GM12864 (cell line): ENCODE results near the gene PLXNC1.

ENCODE experiments used
- DNase-seq: peaks from one replicate; pipeline ENCODE4 v3.0.0-alpha.2; 2011; ENCODE audit warnings: low read depth
- H3K4me3 ChIP-seq: 2 replicates; pipeline ENCODE4 v1.5.1; 2011; ENCODE audit warnings: mild to moderate bottlenecking, low read depth, low read length, control low read depth
- TF ChIP-seq, protein P1 (sequence below): IDR thresholded peaks from 2 replicates; pipeline ENCODE4 v1.5.1; 2011; ENCODE audit warnings: low read depth, mild to moderate bottlenecking, moderate library complexity, low read length, control low read depth, inconsistent platforms; ENCODE audit errors: missing control alignments

PLXNC1 gene

DNA sequence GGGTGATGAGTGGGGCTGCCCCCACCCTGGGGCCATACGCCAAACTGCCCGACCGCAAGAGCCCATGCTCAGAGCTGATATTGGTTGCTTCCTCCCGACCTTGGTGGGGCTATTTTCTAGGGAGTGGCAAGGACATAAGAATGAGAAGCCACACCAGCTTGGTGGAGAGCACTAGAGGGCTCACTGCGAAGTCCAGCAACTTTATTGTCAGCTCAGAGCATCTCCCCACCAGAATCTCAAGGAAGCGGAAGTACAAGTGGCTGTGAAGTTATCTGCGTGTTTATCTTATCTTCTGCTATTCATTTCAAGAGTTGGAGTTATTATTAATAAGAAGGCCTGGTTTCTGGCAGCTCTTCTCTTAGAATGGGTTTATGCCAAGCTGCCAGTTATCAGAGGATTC, 4.9 kb upstream of the PLXNC1 start:
- TF ChIP-seq, protein P1, sequence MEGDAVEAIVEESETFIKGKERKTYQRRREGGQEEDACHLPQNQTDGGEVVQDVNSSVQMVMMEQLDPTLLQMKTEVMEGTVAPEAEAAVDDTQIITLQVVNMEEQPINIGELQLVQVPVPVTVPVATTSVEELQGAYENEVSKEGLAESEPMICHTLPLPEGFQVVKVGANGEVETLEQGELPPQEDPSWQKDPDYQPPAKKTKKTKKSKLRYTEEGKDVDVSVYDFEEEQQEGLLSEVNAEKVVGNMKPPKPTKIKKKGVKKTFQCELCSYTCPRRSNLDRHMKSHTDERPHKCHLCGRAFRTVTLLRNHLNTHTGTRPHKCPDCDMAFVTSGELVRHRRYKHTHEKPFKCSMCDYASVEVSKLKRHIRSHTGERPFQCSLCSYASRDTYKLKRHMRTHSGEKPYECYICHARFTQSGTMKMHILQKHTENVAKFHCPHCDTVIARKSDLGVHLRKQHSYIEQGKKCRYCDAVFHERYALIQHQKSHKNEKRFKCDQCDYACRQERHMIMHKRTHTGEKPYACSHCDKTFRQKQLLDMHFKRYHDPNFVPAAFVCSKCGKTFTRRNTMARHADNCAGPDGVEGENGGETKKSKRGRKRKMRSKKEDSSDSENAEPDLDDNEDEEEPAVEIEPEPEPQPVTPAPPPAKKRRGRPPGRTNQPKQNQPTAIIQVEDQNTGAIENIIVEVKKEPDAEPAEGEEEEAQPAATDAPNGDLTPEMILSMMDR = no peak
- H3K4me3 ChIP-seq = no peak overlapping the region
- no peak for DNase-seq

DNA sequence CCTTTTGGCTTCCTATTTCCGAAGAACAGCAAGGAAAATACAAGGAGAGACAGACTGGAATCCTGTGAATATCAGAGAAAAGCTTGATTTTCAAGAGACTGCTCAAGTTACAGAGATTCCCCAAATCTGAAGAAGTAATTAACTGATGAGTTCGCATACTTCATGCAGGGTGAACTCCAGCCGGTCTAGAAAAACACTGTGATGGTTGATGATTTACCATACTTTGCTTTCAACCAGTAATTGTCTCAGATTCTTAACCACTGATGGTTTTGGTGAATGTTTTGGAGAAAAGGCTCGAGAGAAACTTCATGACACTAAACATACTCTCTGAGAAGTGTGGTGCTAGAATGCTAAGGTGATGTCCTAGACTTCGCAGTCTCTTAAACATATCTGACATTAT, 4.4 kb upstream of the PLXNC1 start:
- TF ChIP-seq, protein P1 = no peak
- no peak for DNase-seq
- no peak overlapping the region for H3K4me3 ChIP-seq

DNA sequence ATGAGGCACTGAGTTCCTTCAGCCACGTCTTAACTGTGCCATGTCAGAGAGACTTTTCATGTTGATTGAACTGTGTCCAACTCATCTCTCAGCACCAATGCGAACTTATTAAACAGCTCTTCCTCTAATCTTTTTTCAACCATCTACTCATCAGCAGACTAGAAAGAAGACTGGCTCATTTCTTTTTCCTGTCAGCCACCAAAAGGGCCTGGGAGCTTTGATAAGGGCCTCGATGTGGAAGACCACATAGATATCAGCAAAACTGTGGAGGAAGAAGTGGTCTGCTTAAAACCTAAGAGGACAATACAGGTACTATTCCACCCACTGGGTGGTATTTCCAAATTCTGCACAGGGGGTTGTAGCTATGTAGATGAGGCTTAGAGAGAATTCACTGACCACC, 3.6 kb upstream of the PLXNC1 start:
- no peak overlapping the region for H3K4me3 ChIP-seq
- no peak for DNase-seq
- TF ChIP-seq, protein P1 = no peak

DNA sequence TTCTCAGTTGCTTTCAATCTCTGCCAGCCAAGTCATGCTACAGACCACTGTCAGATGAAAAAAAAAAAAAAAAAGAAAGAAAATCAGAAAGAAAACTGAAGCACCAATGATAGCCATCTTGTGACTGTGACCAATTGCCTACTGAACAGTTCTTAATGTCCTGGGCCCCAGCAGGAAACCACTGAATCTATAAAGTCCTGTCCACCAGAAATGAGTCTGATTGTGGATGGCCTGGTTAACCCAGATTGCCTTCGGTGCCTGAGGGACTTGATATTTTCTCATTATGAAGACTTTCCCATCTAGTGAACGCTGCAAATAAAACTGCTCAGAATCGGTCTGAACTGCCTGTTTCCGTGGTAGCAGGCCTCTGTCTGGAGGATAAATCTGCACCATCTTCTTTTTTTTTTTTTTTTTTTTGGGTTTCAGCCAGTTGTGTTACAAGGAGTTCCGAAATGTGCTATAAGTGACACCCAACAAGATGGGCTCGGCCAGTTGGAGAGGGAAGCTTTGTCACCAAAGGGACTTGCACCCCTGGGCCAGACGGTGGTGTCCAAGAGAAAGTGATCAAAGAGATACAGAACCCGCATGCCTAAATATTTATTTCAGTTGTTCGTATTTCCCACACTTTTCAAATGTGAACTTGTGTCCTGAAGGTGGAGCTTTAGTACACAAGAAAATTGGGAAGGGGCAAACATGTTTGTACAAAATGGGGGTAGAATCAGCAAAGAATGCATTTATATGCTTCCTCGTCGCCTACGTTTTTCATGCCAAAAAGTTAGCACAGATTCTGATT, 3.0 kb upstream of the PLXNC1 start:
- TF ChIP-seq, protein P1 = peak; percentile 7
- H3K4me3 ChIP-seq = no peak overlapping the region
- no peak for DNase-seq

DNA sequence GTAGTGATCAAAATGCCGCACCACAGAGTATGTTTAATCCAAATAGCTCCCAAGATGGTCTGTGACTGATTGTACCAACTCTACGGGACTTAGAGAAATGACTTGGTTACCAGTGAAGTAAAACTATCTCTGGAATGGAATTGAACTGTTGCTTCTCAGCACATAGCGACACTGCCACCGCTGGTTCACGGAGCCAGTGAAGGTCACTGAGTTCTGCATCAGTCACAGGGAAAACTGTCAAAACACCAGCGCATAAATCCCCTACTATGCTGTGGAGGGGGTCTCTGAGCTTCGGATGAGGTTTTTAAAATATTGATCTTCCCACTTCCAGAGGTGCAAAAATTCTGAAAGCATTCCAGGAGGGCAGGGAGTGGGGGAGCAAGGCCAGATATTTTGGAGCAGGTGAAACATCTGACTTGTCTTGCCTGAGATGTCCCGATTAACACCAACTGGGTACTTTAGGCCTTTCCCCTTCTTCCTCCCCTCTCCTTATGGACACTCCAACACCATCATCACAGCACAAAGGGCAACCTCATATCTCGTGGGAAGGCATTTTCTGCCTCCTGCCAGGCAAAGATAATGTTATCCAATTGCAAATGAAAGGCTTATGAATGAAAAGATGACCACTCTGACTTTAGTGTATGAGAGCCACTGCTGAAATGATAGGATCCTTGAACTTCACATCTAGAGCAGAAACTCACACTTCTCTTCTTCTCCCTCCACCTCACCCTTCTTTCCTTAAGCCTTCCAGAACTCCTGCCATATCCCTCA, 2.0 kb upstream of the PLXNC1 start:
- H3K4me3 ChIP-seq = no peak overlapping the region
- DNase-seq = no peak
- TF ChIP-seq, protein P1 = no peak

DNA sequence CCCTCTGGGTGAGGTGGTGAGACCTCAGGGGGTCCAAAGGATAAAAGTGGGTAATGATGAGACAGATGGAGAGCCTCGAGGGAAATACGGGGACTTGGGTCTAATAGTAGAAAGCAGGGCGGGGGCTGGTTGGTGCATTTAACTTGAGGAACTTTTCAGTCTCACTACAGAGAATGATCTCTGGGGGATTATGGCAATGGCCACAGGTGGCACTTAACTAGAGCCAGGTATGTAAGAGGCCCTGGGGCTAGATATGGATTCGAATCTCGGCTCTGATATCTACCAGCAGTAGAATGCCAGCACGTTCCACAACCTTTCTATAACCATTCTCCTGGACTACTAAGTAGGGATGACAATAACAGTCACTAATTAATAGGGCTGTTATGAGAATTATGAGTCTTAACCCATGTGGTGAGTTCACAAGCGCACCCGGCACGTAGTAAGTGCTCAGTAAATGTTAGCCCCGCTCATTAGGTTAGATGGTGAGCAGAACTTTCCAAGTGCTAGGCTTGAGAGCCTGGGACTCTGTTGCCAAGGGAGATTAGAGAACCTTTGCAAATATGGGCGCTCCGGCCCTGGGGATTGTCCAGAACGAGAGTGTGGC, 888 bp upstream of the PLXNC1 start:
- DNase-seq = no peak
- peak overlapping the region; percentile 94 for H3K4me3 ChIP-seq
- TF ChIP-seq, protein P1 = peak; percentile 5
